GM19395 (cell line): ENCODE measurements around the gene LYPD1.

Source experiments
- ATAC-seq: cut with Tn5 transposase; IDR thresholded peaks from one replicate; pipeline ENCODE4 v1.9.1; 2021; ENCODE audit warnings: mild to moderate bottlenecking, moderate library complexity; ENCODE audit not compliant: unreplicated experiment

Gene LYPD1

GRCh38 chr2:132599556-132599955 lies 70.4 kb downstream of the LYPD1 start:
- no peak for ATAC-seq

GRCh38 chr2:132598536-132598935 lies 71.5 kb downstream of the LYPD1 start:
- ATAC-seq = no peak

- ATAC-seq = no peak
Measured at GRCh38 chr2:132597831-132598230, 72.2 kb downstream of the LYPD1 start.

- ATAC-seq = no peak
Measured at GRCh38 chr2:132597166-132597565, 72.8 kb downstream of the LYPD1 start.

- no peak for ATAC-seq
Measured at GRCh38 chr2:132595693-132596092, 74.3 kb downstream of the LYPD1 start.

GRCh38 chr2:132595186-132595585 lies 74.8 kb downstream of the LYPD1 start:
- no peak for ATAC-seq
